ENCODE results near the gene TMEM255B.

TMEM255B gene

GRCh38 chr13:113864273-113864890 is 105.4 kb downstream of the TMEM255B start:
- peak; percentile 38 to 55 (median 44) for DNase-seq

GRCh38 chr13:113865427-113865826 is 106.4 kb downstream of the TMEM255B start:
- DNase-seq = no peak
